Tibial nerve (tissue), 4 donors: ENCODE measurements around the gene CORIN. TPM values are rescaled to one million over a fixed set of nuclear protein-coding genes. Genes with fewer than 3 reads are reported as not detected.

Source experiments
- DNase-seq, 2 donors: peaks; one replicate each; pipeline ENCODE4 v3.0.0-alpha.2; 2019; ENCODE audit warnings: low spot score in 2 of 2
- H3K27ac ChIP-seq, 4 donors: fragments of 200-600 bp; sonication (generic) in 3 of 4; one replicate each; pipeline ENCODE4 v1.5.1; 2017 to 2019; ENCODE audit warnings: mild to moderate bottlenecking in 1 of 4
- H3K27me3 ChIP-seq, 2 donors: fragments of 200-600 bp; sonication (generic) in 1 of 2; one replicate each; pipeline versions ENCODE4 v1.5.1 to v1.6.0; 2017 to 2019
- H3K36me3 ChIP-seq, 3 donors: fragments of 200-600 bp; sonication (generic); one replicate each; pipeline ENCODE4 v1.5.1; 2018 to 2019
- H3K4me1 ChIP-seq, 4 donors: fragments of 200-600 bp; sonication (generic) in 3 of 4; one replicate each; pipeline ENCODE4 v1.5.1; 2017 to 2019
- H3K4me3 ChIP-seq, 4 donors: fragments of 200-600 bp; sonication (generic) in 3 of 4; one replicate each; pipeline ENCODE4 v1.5.1; 2017 to 2019; ENCODE audit warnings: mild to moderate bottlenecking in 1 of 4, moderate library complexity in 1 of 4
- H3K9me3 ChIP-seq, 4 donors: fragments of 200-600 bp; sonication (generic) in 3 of 4; one replicate each; pipeline ENCODE4 v1.5.1; 2017 to 2019
- EP300 ChIP-seq, 2 donors: sonication (generic); formaldehyde crosslinking; IDR thresholded peaks; one replicate each; pipeline ENCODE4 v1.6.1; 2017; ENCODE audit warnings: antibody characterized with exemption in 2 of 2, mild to moderate bottlenecking in 1 of 2
- POLR2A ChIP-seq, 2 donors: fragments of 450-650 bp; IDR thresholded peaks; one replicate each; pipeline ENCODE4 v1.6.1; 2017; ENCODE audit warnings: antibody characterized with exemption in 2 of 2, mild to moderate bottlenecking in 2 of 2, moderate library complexity in 2 of 2
- WGBS, 2 donors: methylation state at CpG; one replicate each; pipeline ENCODE4 v1.1.5; 2018; 5-methylcytosine and 5-hydroxymethylcytosine counted together
- total RNA-seq, 4 donors: library from RNA; depleted of rRNA; stranded (reverse); fragments of >200 nt; gene quantifications; one replicate each; pipeline ENCODE4 v1.1.0, GENCODE V29; 2016
- TF ChIP-seq, protein P1 (sequence below), 5 experiments: fragments of 200-600 bp in 3 of 5; fragments of 450-650 bp in 2 of 5; sonication (generic) in 3 of 5; IDR thresholded peaks; one replicate each; pipeline ENCODE4 v1.5.1; 2016 to 2019; ENCODE audit warnings: antibody characterized with exemption in 5 of 5, mild to moderate bottlenecking in 3 of 5, moderate library complexity in 2 of 5

Gene CORIN
- total RNA-seq, 4 donors from 2014 or later: 0.22 to 0.42 TPM; not detected in 2

DNA sequence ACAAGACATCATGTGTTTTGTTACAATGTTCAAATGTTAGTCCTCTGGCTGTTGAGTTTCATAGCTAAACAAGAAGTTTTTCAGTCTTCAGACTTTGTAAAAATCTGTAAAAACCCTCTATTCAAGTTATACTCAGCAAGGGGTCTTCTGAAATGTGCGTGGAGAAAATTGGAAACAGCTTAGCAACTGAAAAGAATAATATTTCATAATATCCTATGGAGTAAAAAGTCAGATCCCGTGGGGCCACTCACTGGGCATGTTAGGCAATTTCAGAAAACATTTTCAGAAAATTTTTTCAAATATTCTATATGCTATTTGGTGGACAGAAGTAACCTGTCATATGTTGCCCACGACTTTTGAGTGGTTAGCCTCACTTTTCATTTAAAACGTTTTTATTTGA lies 118.3 kb downstream of the CORIN start:
- Histone ChIP-seq H3K4me3 (no peak overlapping the region), H3K9me3 (no peaks in the 10 kb centered on the region), H3K27ac (no peak overlapping the region), H3K4me1 (no peaks in the 10 kb centered on the region), H3K36me3 (no peaks in the 10 kb centered on the region), H3K27me3 (no peaks in the 10 kb centered on the region)
- no peak for DNase-seq
- 64 to 73% methylated on average over 4 of the region's 4 CpGs for WGBS, 2 donors
- TF ChIP-seq POLR2A (IDR thresholded peaks at IDR 0.05): no peak
- TF ChIP-seq, protein P1, sequence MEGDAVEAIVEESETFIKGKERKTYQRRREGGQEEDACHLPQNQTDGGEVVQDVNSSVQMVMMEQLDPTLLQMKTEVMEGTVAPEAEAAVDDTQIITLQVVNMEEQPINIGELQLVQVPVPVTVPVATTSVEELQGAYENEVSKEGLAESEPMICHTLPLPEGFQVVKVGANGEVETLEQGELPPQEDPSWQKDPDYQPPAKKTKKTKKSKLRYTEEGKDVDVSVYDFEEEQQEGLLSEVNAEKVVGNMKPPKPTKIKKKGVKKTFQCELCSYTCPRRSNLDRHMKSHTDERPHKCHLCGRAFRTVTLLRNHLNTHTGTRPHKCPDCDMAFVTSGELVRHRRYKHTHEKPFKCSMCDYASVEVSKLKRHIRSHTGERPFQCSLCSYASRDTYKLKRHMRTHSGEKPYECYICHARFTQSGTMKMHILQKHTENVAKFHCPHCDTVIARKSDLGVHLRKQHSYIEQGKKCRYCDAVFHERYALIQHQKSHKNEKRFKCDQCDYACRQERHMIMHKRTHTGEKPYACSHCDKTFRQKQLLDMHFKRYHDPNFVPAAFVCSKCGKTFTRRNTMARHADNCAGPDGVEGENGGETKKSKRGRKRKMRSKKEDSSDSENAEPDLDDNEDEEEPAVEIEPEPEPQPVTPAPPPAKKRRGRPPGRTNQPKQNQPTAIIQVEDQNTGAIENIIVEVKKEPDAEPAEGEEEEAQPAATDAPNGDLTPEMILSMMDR (IDR thresholded peaks at IDR 0.05): no peak
- no peak for TF ChIP-seq EP300 (IDR thresholded peaks at IDR 0.05)

- Histone ChIP-seq H3K4me3 (no peak overlapping the region), H3K27me3 (no peaks in the 10 kb centered on the region), H3K27ac (no peak overlapping the region), H3K9me3 (no peaks in the 10 kb centered on the region), H3K36me3 (no peaks in the 10 kb centered on the region), H3K4me1 (no peaks in the 10 kb centered on the region)
- WGBS, 2 donors: 79 to 85% methylated on average over 2 of the region's 2 CpGs
- TF ChIP-seq EP300 (IDR thresholded peaks at IDR 0.05) (no peak), POLR2A (IDR thresholded peaks at IDR 0.05) (no peak)
- TF ChIP-seq, protein P1 (IDR thresholded peaks at IDR 0.05): no peak
- DNase-seq: no peak
Measured at GRCh38 chr4:47718696-47719095, 119.2 kb downstream of the CORIN start.

DNA sequence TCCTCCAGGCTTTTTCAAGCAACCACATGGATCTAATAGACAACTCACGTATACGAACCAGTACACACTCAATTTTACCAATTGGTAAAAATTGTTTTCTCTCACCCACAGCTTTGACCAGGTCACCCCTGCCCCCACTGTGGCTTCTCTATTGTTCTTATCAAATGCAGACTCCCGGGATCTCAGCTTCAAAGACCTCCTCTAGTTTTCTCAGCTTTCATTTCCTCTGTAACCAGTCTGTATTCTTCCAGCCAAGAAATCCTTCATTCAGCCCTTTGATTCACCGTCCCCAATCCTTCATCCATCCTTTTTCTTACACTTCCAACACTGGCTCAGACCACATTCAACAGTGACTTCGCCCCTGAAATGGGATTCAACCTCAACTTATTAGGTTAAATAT lies 120.7 kb downstream of the CORIN start:
- peaks cover 0 to 6% (median 0%) of the 10 kb centered on the region in 4 donors for H3K4me1 ChIP-seq
- no peaks in the 10 kb centered on the region for H3K9me3 ChIP-seq
- no peak overlapping the region for H3K27ac ChIP-seq
- no peaks in the 10 kb centered on the region for H3K27me3 ChIP-seq
- no peak overlapping the region for H3K4me3 ChIP-seq
- DNase-seq: no peak
- WGBS, 2 donors: 41 to 48% methylated on average over 5 of the region's 5 CpGs
- TF ChIP-seq, protein P1 (IDR thresholded peaks at IDR 0.05): no peak
- TF ChIP-seq POLR2A (IDR thresholded peaks at IDR 0.05) (no peak), EP300 (IDR thresholded peaks at IDR 0.05) (no peak)
- H3K36me3 ChIP-seq: no peaks in the 10 kb centered on the region

DNA sequence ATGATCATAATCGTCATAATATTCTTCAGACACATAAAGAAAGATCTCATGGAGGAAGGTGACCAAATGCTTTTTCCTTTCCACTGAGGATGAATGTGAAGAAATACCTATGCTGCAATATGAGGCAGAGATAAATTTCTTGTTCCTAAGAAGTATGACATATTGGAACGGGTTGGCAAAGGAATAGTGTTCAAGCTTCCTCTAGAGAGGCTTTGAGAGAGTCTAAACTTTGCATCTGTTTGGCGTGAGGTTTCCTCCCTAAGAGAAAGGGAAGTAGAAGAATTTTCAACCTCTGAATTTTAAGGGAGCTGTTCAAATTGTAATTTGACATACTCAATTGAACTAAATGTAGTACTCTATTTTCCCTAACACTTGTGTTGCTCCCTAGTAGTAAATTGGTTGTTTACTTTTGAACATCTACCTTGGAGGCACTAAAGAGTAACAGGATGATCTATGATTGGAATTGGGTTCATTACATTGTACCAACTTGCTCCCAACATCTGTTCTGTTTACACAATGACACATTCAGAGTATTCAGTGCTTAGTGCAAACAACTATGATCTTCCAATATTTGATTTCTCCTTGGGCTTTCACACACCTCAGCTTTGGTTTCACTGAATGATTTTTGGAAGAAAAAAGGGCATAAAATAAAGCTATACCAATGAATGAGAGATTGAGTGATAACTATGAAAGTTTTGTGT lies 122.0 kb downstream of the CORIN start:
- TF ChIP-seq EP300 (IDR thresholded peaks at IDR 0.05): no peak
- TF ChIP-seq, protein P1 (IDR thresholded peaks at IDR 0.05): no peak
- TF ChIP-seq POLR2A (IDR thresholded peaks at IDR 0.05): no peak
- DNase-seq: no peak
- WGBS, 2 donors: 65 to 67% methylated on average over 3 of the region's 3 CpGs
- Histone ChIP-seq H3K36me3 (no peaks in the 10 kb centered on the region), H3K27ac (no peak overlapping the region), H3K9me3 (no peaks in the 10 kb centered on the region), H3K4me3 (no peak overlapping the region), H3K27me3 (no peaks in the 10 kb centered on the region), H3K4me1 (peaks cover 0 to 6% (median 0%) of the 10 kb centered on the region in 4 donors)

DNA sequence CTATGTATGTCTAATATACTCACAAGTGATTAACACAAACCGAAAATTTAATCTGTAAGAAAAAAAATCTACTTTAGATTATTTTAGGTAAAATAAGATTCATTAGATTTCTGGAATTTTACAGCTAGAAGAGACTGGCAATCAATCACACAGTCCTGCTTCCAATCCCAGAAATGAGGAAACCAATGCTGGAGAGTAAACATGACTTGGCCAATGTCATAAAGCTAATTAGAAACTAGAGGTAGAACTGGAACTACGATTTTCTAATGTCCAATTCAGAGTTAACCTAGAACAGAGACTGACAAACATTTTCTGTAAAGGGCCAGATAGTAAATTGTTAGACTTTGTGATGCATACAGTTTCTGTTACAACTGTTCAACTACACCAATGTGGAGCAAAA lies 123.6 kb downstream of the CORIN start:
- Histone ChIP-seq H3K4me1 (peaks cover 0 to 6% (median 0%) of the 10 kb centered on the region in 4 donors), H3K27ac (no peak overlapping the region), H3K4me3 (no peak overlapping the region), H3K36me3 (no peaks in the 10 kb centered on the region), H3K27me3 (no peaks in the 10 kb centered on the region), H3K9me3 (no peaks in the 10 kb centered on the region)
- WGBS, 2 donors: 75 to 82% methylated on average over 2 of the region's 2 CpGs
- no peak for DNase-seq
- TF ChIP-seq, protein P1 (IDR thresholded peaks at IDR 0.05): no peak
- TF ChIP-seq EP300 (IDR thresholded peaks at IDR 0.05) (no peak), POLR2A (IDR thresholded peaks at IDR 0.05) (no peak)
